ENCODE results near the gene FBN1.

DNA sequence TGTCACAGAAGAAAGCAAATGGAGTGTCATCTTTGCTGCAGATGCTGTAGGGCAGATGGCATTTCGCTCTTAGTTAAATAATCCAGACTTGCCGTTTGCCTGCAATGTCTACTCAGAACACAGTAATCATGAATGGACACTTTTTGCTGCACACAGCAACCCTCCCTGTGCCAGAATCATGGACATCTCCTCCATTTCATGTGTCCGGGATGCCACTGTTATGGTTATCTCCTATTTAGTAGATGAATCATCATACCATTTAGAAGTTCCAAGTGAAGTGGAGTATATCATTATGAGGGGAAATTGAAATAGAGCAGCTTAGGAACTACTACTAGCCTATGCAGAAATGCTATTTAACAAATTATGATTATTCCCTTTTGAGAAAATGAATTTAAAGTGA is 195.8 kb downstream of the FBN1 start:
- TF ChIP-seq POLR2A (IDR thresholded peaks at IDR 0.05): no peak
- TF ChIP-seq, protein P1, sequence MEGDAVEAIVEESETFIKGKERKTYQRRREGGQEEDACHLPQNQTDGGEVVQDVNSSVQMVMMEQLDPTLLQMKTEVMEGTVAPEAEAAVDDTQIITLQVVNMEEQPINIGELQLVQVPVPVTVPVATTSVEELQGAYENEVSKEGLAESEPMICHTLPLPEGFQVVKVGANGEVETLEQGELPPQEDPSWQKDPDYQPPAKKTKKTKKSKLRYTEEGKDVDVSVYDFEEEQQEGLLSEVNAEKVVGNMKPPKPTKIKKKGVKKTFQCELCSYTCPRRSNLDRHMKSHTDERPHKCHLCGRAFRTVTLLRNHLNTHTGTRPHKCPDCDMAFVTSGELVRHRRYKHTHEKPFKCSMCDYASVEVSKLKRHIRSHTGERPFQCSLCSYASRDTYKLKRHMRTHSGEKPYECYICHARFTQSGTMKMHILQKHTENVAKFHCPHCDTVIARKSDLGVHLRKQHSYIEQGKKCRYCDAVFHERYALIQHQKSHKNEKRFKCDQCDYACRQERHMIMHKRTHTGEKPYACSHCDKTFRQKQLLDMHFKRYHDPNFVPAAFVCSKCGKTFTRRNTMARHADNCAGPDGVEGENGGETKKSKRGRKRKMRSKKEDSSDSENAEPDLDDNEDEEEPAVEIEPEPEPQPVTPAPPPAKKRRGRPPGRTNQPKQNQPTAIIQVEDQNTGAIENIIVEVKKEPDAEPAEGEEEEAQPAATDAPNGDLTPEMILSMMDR (IDR thresholded peaks at IDR 0.05 in 4 of 5, conservative IDR thresholded peaks at IDR 0.05 in 1 of 5): no peak

Measured in gastrocnemius medialis (tissue), 4 donors.